Progenitor cell of endocrine pancreas (in vitro differentiated cells): ENCODE results near the gene NEBL. TPM values are rescaled to one million over a fixed set of nuclear protein-coding genes. Genes with fewer than 3 reads are reported as not detected.

Experiments used
- DNase-seq: peaks from one replicate; pipeline ENCODE4 v3.0.0; 2021; ENCODE audit warnings: low spot score; ENCODE audit not compliant: unreplicated experiment
- H3K27ac Mint-ChIP-seq: 2 replicates; pipeline ENCODE4 v1.8.0; 2021; ENCODE audit warnings: mild to moderate bottlenecking, moderate library complexity, mixed read lengths
- H3K27me3 Mint-ChIP-seq: 2 replicates; pipeline ENCODE4 v1.8.0; 2021; ENCODE audit warnings: mixed read lengths
- H3K36me3 Mint-ChIP-seq: 2 replicates; pipeline ENCODE4 v1.8.0; 2022; ENCODE audit warnings: mixed read lengths; ENCODE audit not compliant: insufficient read depth
- H3K4me1 Mint-ChIP-seq: 2 replicates; pipeline ENCODE4 v1.8.0; 2021; ENCODE audit warnings: low read depth, mixed read lengths
- H3K4me3 Mint-ChIP-seq: 2 replicates; pipeline ENCODE4 v1.8.0; 2021; ENCODE audit warnings: low read depth, mild to moderate bottlenecking, moderate library complexity, mixed read lengths
- H3K9me3 Mint-ChIP-seq: 2 replicates; pipeline ENCODE4 v1.8.0; 2021; ENCODE audit warnings: low read depth, mixed read lengths
- CTCF ChIP-seq: fragments of 200-600 bp; sonication (generic); IDR thresholded peaks from one replicate; pipeline ENCODE4 v1.5.0; 2021; ENCODE audit warnings: antibody characterized with exemption, mild to moderate bottlenecking; ENCODE audit not compliant: unreplicated experiment
- total RNA-seq: library from RNA; stranded (reverse); gene quantifications from 2 replicates; pipeline ENCODE4 v1.2.1, GENCODE V29; 2021

Gene NEBL
- total RNA-seq, 1 donor from 2014 or later, result 13.2 TPM

DNA sequence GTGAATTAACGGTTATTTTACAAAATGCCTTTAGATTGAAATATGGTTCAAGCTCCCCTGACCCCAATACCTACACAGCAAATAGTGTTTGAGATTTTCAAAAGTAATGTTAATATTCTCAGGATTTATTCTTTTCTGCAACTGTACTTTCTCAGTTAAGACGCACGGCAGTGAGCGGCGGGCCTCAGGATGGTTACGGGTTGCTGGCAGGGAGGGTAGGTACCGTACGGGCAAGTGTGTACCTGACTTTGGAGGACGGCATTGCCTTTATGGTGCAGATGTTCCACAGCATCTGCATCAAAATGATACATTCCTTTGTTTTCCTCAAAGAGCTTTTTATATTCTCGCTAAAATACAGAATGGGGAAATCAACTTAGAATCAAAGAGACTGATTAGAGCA, 44.8 kb downstream of the NEBL start:
- TF ChIP-seq CTCF, result no peak
- Mint-ChIP-seq H3K36me3 (peaks cover 9% of the 10 kb centered on the region), H3K27me3 (no peaks in the 10 kb centered on the region), H3K27ac (no peak overlapping the region), H3K9me3 (peaks cover 19% of the 10 kb centered on the region), H3K4me3 (no peak overlapping the region), H3K4me1 (no peaks in the 10 kb centered on the region)
- no peak for DNase-seq

- Mint-ChIP-seq H3K4me1 (no peaks in the 10 kb centered on the region), H3K27me3 (no peaks in the 10 kb centered on the region), H3K9me3 (peaks cover 8% of the 10 kb centered on the region), H3K27ac (no peak overlapping the region), H3K4me3 (no peak overlapping the region), H3K36me3 (peaks cover 8% of the 10 kb centered on the region)
- TF ChIP-seq CTCF, result no peak
- no peak for DNase-seq
Measured at GRCh38 chr10:20847512-20847911, 49.6 kb downstream of the NEBL start.

GRCh38 chr10:20846263-20846662, 50.8 kb downstream of the NEBL start:
- Mint-ChIP-seq H3K36me3 (peaks cover 8% of the 10 kb centered on the region), H3K27ac (no peak overlapping the region), H3K27me3 (no peaks in the 10 kb centered on the region), H3K4me1 (no peaks in the 10 kb centered on the region), H3K4me3 (no peak overlapping the region), H3K9me3 (peaks cover 7% of the 10 kb centered on the region)
- no peak for DNase-seq
- TF ChIP-seq CTCF, result no peak

DNA sequence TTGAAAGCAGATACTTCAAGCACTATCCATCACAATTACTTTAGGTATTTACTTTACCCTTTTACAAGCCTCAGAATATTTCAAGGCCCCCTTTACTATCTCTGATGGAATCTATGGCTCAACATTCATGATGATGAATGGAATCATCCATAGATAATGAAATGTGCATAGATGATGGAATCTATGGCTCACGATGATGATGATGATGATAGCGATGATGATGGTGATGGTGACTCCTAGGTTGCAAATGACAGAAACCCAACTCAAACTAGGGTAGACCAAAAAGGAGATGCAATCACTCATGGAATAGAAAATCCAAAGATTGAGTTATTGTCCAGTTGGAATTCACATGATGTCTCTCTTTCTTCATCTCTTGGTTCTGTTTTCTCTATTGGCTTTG, 55.7 kb downstream of the NEBL start:
- Mint-ChIP-seq H3K27me3 (no peaks in the 10 kb centered on the region), H3K4me3 (no peak overlapping the region), H3K36me3 (peaks cover 17% of the 10 kb centered on the region), H3K4me1 (no peaks in the 10 kb centered on the region), H3K9me3 (peaks cover 16% of the 10 kb centered on the region), H3K27ac (no peak overlapping the region)
- no peak for TF ChIP-seq CTCF
- no peak for DNase-seq

- Mint-ChIP-seq H3K27ac (no peak overlapping the region), H3K4me1 (peaks cover 2% of the 10 kb centered on the region), H3K36me3 (peaks cover 17% of the 10 kb centered on the region), H3K4me3 (no peak overlapping the region), H3K27me3 (no peaks in the 10 kb centered on the region), H3K9me3 (peaks cover 16% of the 10 kb centered on the region)
- DNase-seq, result no peak
- no peak for TF ChIP-seq CTCF
Measured at GRCh38 chr10:20839910-20840309, 57.2 kb downstream of the NEBL start.
